Neural cell (in vitro differentiated cells): ENCODE results near the gene SYCN. TPM values are rescaled to one million over a fixed set of nuclear protein-coding genes. Genes with fewer than 3 reads are reported as not detected.

Experiments used
- H2AFZ ChIP-seq: fragments of 200-600, 300-800 bp; sonication (generic), shearing (Covaris generic); 2 replicates; pipeline ENCODE4 v1.6.0; 2014; ENCODE audit warnings: low read depth, mild to moderate bottlenecking, antibody characterized with exemption, low read length, moderate library complexity
- H3F3A ChIP-seq: fragments of 200-600 bp; shearing (Covaris generic); 2 replicates; pipeline ENCODE4 v1.6.1; 2016; ENCODE audit warnings: mild to moderate bottlenecking, moderate library complexity, mixed read lengths, antibody characterized with exemption, low read length; ENCODE audit not compliant: insufficient read depth, poor library complexity, severe bottlenecking
- H3K27ac ChIP-seq: fragments of 200-600, 300-800 bp; sonication (generic), shearing (Covaris generic); 2 replicates; pipeline ENCODE4 v1.5.1; 2014; ENCODE audit warnings: mild to moderate bottlenecking, low read length, moderate library complexity
- H3K27me3 ChIP-seq: fragments of 300-800, 200-600 bp; sonication (generic), shearing (Covaris generic); 2 replicates; pipeline ENCODE4 v1.6.0; 2014; ENCODE audit warnings: mild to moderate bottlenecking, low read depth, low read length, moderate library complexity; ENCODE audit not compliant: insufficient read depth
- H3K36me3 ChIP-seq: fragments of 300-800, 200-600 bp; sonication (generic), shearing (Covaris generic); 2 replicates; pipeline ENCODE4 v1.5.1; 2014; ENCODE audit warnings: mild to moderate bottlenecking, antibody characterized with exemption, low read length, moderate library complexity; ENCODE audit not compliant: insufficient read depth
- H3K4me2 ChIP-seq: fragments of 300-800, 200-600 bp; sonication (generic), shearing (Covaris generic); 2 replicates; pipeline ENCODE4 v1.6.0; 2014; ENCODE audit warnings: mild to moderate bottlenecking, low read length
- H3K4me3 ChIP-seq: fragments of 300-800, 200-600 bp; sonication (generic), shearing (Covaris generic); 2 replicates; pipeline ENCODE4 v1.5.1; 2014; ENCODE audit warnings: mild to moderate bottlenecking, low read length, moderate library complexity
- H3K79me2 ChIP-seq: fragments of 200-600 bp; shearing (Covaris generic); replicated peaks from 2 replicates; pipeline ENCODE4 v1.6.0; 2014; ENCODE audit warnings: mild to moderate bottlenecking, low read length, moderate library complexity; ENCODE audit not compliant: insufficient read depth
- H3K9ac ChIP-seq: fragments of 300-800, 200-600 bp; sonication (generic), shearing (Covaris generic); 2 replicates; pipeline ENCODE4 v1.6.1; 2016; ENCODE audit warnings: mild to moderate bottlenecking, low read length, mixed read lengths
- H3K9me2 ChIP-seq: fragments of 200-600 bp; shearing (Covaris generic); 2 replicates; pipeline ENCODE4 v1.6.1; 2016; ENCODE audit warnings: mild to moderate bottlenecking, low read length, mixed read lengths; ENCODE audit not compliant: insufficient read depth
- H3K9me3 ChIP-seq: fragments of 200-600, 300-800 bp; sonication (generic), shearing (Covaris generic); 2 replicates; pipeline ENCODE4 v1.6.1; 2016; ENCODE audit warnings: mild to moderate bottlenecking, mixed run types, low read length, moderate library complexity, mixed read lengths
- H4K20me1 ChIP-seq: fragments of 200-600 bp; shearing (Covaris generic); 2 replicates; pipeline ENCODE4 v1.6.1; 2016; ENCODE audit warnings: mild to moderate bottlenecking, mixed run types; ENCODE audit not compliant: insufficient read depth
- EP300 ChIP-seq: fragments of 450-650 bp; conservative IDR thresholded peaks from 2 replicates; pipeline ENCODE4 v1.6.1; 2014; ENCODE audit warnings: antibody characterized with exemption, mild to moderate bottlenecking, moderate library complexity; ENCODE audit not compliant: poor library complexity, severe bottlenecking
- EZH2 ChIP-seq: fragments of 200-600, 300-800 bp; shearing (Covaris generic), sonication (generic); IDR thresholded peaks from 2 replicates; pipeline ENCODE4 v1.6.1; 2014; ENCODE audit warnings: antibody characterized with exemption, low read length, borderline replicate concordance, mild to moderate bottlenecking; ENCODE audit not compliant: insufficient read depth, poor library complexity, severe bottlenecking
- MXI1 ChIP-seq: fragments of 450-650 bp; conservative IDR thresholded peaks from 2 replicates; pipeline ENCODE4 v1.6.1; 2014; ENCODE audit warnings: antibody characterized with exemption, mild to moderate bottlenecking; ENCODE audit not compliant: poor library complexity, severe bottlenecking
- POLR2AphosphoS5 ChIP-seq: IDR thresholded peaks from 2 replicates; pipeline ENCODE4 v1.6.1; 2012
- RAD21 ChIP-seq: fragments of 450-650 bp; conservative IDR thresholded peaks from 2 replicates; pipeline ENCODE4 v1.6.1; 2014; ENCODE audit warnings: antibody characterized with exemption, mild to moderate bottlenecking, moderate library complexity
- SMC3 ChIP-seq: fragments of 450-650 bp; conservative IDR thresholded peaks from 2 replicates; pipeline ENCODE4 v1.6.1; 2014; ENCODE audit warnings: antibody characterized with exemption, mild to moderate bottlenecking, moderate library complexity; ENCODE audit not compliant: poor library complexity
- TAF1 ChIP-seq: IDR thresholded peaks from 2 replicates; pipeline ENCODE4 v1.6.1; 2012; ENCODE audit warnings: low read depth
- polyA plus RNA-seq: library from polyadenylated mRNA; depleted of rRNA; stranded (reverse); fragments of >200 nt; gene quantifications from 2 replicates; pipeline ENCODE4 v1.2.3, GENCODE V29; 2014
- TF ChIP-seq, protein P1 (sequence below): fragments of 450-650 bp; IDR thresholded peaks from 2 replicates; pipeline ENCODE4 v1.5.1; 2014; ENCODE audit warnings: antibody characterized with exemption, mild to moderate bottlenecking, moderate library complexity; ENCODE audit not compliant: poor library complexity, severe bottlenecking
- TF ChIP-seq, protein P2 (sequence below): IDR thresholded peaks from 2 replicates; pipeline ENCODE4 v1.6.1; 2012; ENCODE audit warnings: borderline replicate concordance

Gene SYCN
- polyA plus RNA-seq, 1 donor from 2014 or later = not detected

DNA sequence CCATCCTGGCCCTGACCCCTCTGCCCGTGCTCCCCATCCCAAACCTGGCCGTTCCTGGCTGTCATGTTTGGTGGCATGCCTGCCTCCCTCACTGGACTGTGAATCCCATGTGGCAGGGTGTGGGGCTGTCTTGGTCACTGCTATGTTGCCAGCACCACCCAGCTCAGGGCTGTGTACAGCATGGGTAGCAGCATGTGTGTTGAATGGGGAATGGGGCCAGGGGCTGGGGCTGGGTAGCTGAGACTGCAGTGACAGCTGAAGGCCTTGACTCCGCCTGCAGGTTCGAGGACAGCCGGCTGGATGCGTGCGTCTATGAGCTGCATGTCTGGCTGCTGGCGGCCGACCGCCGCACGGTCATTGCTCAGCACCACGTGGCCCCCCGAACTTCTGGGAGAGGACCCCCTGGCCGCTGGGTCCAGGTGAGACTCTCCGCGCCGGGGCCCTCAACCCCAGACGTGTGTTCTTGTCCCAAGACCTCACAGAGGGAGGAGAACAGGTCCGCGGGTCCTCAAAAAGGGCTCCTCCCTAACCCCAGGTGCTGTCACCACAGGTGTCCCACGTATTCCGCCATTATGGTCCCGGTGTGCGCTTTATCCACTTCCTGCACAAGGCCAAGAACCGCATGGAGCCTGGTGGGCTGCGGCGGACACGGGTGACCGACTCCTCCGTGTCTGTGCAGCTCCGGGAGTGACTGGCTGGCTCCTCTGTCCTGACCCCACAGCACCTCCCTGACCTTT, 3.8 kb downstream of the SYCN start:
- TF ChIP-seq EZH2 = no peak
- no peak for TF ChIP-seq RAD21
- TF ChIP-seq MXI1 = no peak
- TF ChIP-seq, protein P1, sequence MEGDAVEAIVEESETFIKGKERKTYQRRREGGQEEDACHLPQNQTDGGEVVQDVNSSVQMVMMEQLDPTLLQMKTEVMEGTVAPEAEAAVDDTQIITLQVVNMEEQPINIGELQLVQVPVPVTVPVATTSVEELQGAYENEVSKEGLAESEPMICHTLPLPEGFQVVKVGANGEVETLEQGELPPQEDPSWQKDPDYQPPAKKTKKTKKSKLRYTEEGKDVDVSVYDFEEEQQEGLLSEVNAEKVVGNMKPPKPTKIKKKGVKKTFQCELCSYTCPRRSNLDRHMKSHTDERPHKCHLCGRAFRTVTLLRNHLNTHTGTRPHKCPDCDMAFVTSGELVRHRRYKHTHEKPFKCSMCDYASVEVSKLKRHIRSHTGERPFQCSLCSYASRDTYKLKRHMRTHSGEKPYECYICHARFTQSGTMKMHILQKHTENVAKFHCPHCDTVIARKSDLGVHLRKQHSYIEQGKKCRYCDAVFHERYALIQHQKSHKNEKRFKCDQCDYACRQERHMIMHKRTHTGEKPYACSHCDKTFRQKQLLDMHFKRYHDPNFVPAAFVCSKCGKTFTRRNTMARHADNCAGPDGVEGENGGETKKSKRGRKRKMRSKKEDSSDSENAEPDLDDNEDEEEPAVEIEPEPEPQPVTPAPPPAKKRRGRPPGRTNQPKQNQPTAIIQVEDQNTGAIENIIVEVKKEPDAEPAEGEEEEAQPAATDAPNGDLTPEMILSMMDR = no peak
- no peak for TF ChIP-seq TAF1
- no peak for TF ChIP-seq POLR2AphosphoS5
- no peak for TF ChIP-seq EP300
- TF ChIP-seq SMC3 = no peak
- TF ChIP-seq, protein P2, sequence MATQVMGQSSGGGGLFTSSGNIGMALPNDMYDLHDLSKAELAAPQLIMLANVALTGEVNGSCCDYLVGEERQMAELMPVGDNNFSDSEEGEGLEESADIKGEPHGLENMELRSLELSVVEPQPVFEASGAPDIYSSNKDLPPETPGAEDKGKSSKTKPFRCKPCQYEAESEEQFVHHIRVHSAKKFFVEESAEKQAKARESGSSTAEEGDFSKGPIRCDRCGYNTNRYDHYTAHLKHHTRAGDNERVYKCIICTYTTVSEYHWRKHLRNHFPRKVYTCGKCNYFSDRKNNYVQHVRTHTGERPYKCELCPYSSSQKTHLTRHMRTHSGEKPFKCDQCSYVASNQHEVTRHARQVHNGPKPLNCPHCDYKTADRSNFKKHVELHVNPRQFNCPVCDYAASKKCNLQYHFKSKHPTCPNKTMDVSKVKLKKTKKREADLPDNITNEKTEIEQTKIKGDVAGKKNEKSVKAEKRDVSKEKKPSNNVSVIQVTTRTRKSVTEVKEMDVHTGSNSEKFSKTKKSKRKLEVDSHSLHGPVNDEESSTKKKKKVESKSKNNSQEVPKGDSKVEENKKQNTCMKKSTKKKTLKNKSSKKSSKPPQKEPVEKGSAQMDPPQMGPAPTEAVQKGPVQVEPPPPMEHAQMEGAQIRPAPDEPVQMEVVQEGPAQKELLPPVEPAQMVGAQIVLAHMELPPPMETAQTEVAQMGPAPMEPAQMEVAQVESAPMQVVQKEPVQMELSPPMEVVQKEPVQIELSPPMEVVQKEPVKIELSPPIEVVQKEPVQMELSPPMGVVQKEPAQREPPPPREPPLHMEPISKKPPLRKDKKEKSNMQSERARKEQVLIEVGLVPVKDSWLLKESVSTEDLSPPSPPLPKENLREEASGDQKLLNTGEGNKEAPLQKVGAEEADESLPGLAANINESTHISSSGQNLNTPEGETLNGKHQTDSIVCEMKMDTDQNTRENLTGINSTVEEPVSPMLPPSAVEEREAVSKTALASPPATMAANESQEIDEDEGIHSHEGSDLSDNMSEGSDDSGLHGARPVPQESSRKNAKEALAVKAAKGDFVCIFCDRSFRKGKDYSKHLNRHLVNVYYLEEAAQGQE = no peak
- Histone ChIP-seq H3K79me2 (no peaks in the 10 kb centered on the region), H3K27me3 (peaks cover 41% of the 10 kb centered on the region)

DNA sequence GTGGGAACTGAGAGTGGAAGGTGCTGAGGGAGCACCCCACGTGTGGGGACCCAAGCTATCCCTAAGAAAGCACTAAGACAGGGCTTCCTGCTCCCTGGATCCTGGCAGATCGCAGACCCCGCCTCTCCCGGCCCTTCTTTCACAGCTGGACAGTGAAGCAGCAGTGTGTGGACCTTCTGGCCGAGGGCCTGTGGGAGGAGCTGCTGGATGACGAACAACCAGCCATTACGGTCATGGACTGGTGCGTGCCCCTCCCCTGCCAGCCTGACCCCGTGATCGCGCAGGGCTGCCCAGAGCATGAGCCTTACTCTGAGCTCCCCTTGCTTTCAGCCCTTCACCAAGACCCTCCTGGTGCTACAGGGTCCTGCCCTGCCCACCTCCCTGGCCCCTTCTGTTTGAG, 5.0 kb downstream of the SYCN start:
- Histone ChIP-seq H3K79me2 (no peaks in the 10 kb centered on the region), H3K27me3 (peaks cover 35% of the 10 kb centered on the region), H3K27ac (no peak overlapping the region), H2AFZ (no peak overlapping the region), H3F3A (no peaks in the 10 kb centered on the region), H3K4me2 (no peak overlapping the region), H3K4me3 (no peak overlapping the region), H3K9me3 (no peaks in the 10 kb centered on the region), H3K9me2 (no peaks in the 10 kb centered on the region), H3K9ac (no peak overlapping the region), H4K20me1 (no peaks in the 10 kb centered on the region), H3K36me3 (no peaks in the 10 kb centered on the region)
- TF ChIP-seq TAF1 (no peak), RAD21 (no peak), SMC3 (no peak), EP300 (no peak), EZH2 (no peak), MXI1 (no peak), POLR2AphosphoS5 (no peak)
- TF ChIP-seq, protein P1 = no peak
- TF ChIP-seq, protein P2 = no peak

More for the DNA sequence above, 3.8 kb downstream of the SYCN start:
- Histone ChIP-seq H3K4me3 (no peak overlapping the region), H4K20me1 (no peaks in the 10 kb centered on the region), H3K9me2 (no peaks in the 10 kb centered on the region), H3K4me2 (no peak overlapping the region), H3K27ac (no peak overlapping the region), H3K9me3 (no peaks in the 10 kb centered on the region), H3K9ac (no peak overlapping the region), H3F3A (no peaks in the 10 kb centered on the region), H2AFZ (no peak overlapping the region), H3K36me3 (no peaks in the 10 kb centered on the region)
